GM21723 (cell line): ENCODE data around the gene ADGRV1.
"Not testable (repeated sequence)": the region's sequence is repeated elsewhere in the genome, so short reads cannot be mapped to it uniquely, and the experiment has no call there.

ENCODE experiments used
- ATAC-seq: cut with Tn5 transposase; IDR thresholded peaks from one replicate; pipeline ENCODE4 v1.9.1; 2021; ENCODE audit warnings: mild to moderate bottlenecking, moderate library complexity; ENCODE audit not compliant: unreplicated experiment

Gene ADGRV1

GRCh38 chr5:90550963-90551362 lies 7.6 kb upstream of the ADGRV1 start:
- no peak for ATAC-seq

- ATAC-seq: no peak
Observed at GRCh38 chr5:90551376-90551775, 7.2 kb upstream of the ADGRV1 start.

GRCh38 chr5:90553711-90554110 lies 4.9 kb upstream of the ADGRV1 start:
- ATAC-seq: no peak

- no peak for ATAC-seq
Observed at GRCh38 chr5:90554358-90555006, 4.1 kb upstream of the ADGRV1 start.

GRCh38 chr5:90555666-90556065 lies 2.9 kb upstream of the ADGRV1 start:
- no peak for ATAC-seq

GRCh38 chr5:90557391-90557790 lies 1.2 kb upstream of the ADGRV1 start:
- no peak for ATAC-seq

GRCh38 chr5:90557871-90558270 lies 726 bp upstream of the ADGRV1 start:
- ATAC-seq: no peak

- ATAC-seq: no peak
Observed at GRCh38 chr5:90560771-90561170, 2.2 kb downstream of the ADGRV1 start.

GRCh38 chr5:90561766-90562165 lies 3.2 kb downstream of the ADGRV1 start:
- no peak for ATAC-seq

- ATAC-seq: no peak
Observed at GRCh38 chr5:90562341-90562740, 3.7 kb downstream of the ADGRV1 start.

- ATAC-seq: no peak
Observed at GRCh38 chr5:90563108-90563507, 4.5 kb downstream of the ADGRV1 start.

- no peak for ATAC-seq
Observed at GRCh38 chr5:90565491-90565890, 6.9 kb downstream of the ADGRV1 start.

GRCh38 chr5:90569084-90569483 lies 10.5 kb downstream of the ADGRV1 start:
- ATAC-seq: no peak

- ATAC-seq: no peak
Observed at GRCh38 chr5:90570034-90570433, 11.4 kb downstream of the ADGRV1 start.

GRCh38 chr5:90571147-90571773 lies 12.7 kb downstream of the ADGRV1 start:
- ATAC-seq: no peak

GRCh38 chr5:90575712-90576111 lies 17.1 kb downstream of the ADGRV1 start:
- no peak for ATAC-seq

- not testable (repeated sequence) for ATAC-seq
Observed at GRCh38 chr5:90576566-90576965, 18.0 kb downstream of the ADGRV1 start.

GRCh38 chr5:90579905-90580304 lies 21.3 kb downstream of the ADGRV1 start:
- not testable (repeated sequence) for ATAC-seq

- ATAC-seq: no peak
Observed at GRCh38 chr5:90581956-90582355, 23.4 kb downstream of the ADGRV1 start.

- no peak for ATAC-seq
Observed at GRCh38 chr5:90585337-90585986, 26.9 kb downstream of the ADGRV1 start.

- ATAC-seq: no peak
Observed at GRCh38 chr5:90586469-90586868, 27.9 kb downstream of the ADGRV1 start.

GRCh38 chr5:90590170-90590569 lies 31.6 kb downstream of the ADGRV1 start:
- ATAC-seq: no peak
